ENCODE results near the gene SYT1.

- no peak for TF ChIP-seq CTCF (IDR thresholded peaks at IDR 0.05 in 8 of 11, conservative IDR thresholded peaks at IDR 0.05 in 3 of 11)
- TF ChIP-seq POLR2AphosphoS5 (IDR thresholded peaks at IDR 0.05): no peak
These were observed 549.2 kb downstream of the SYT1 start for GRCh38 chr12:79413796-79414195.
